Activated B cell treated with CpG ODN at 0.5 μM for 24 hours (primary cell): ENCODE data around the gene ATRNL1. TPM values are rescaled to one million over a fixed set of nuclear protein-coding genes. Genes with fewer than 3 reads are reported as not detected.

Source experiments
- ATAC-seq: fragments of 200-7000 bp; cut with Tn5 transposase; one replicate; pipeline ENCODE4 v1.10.0; 2021; ENCODE audit warnings: low read depth, mild to moderate bottlenecking, moderate library complexity
- CTCF ChIA-PET: fragments of 350-600 bp; sonication (Branson Sonifier 250); formaldehyde crosslinking; loops from one replicate; lab custom pipeline; 2021; ENCODE audit warnings: antibody characterized with exemption; lab: Charles Lee
- POLR2A ChIA-PET: fragments of 350-600 bp; sonication (Branson Sonifier 250); formaldehyde crosslinking; loops from one replicate; lab custom pipeline; 2021; ENCODE audit warnings: antibody characterized with exemption; lab: Charles Lee
- DNase-seq: peaks from one replicate; pipeline ENCODE4 v3.0.0; 2022
- H3K27ac Mint-ChIP-seq: one replicate; pipeline ENCODE4 v1.8.0; 2020; ENCODE audit warnings: mixed read lengths
- H3K27me3 Mint-ChIP-seq: one replicate; pipeline ENCODE4 v1.8.0; 2021; ENCODE audit warnings: mixed read lengths
- H3K36me3 Mint-ChIP-seq: one replicate; pipeline ENCODE4 v1.8.0; 2021; ENCODE audit warnings: low read depth, mixed read lengths
- H3K4me1 Mint-ChIP-seq: one replicate; pipeline ENCODE4 v1.8.0; 2021; ENCODE audit warnings: mixed read lengths
- H3K4me3 Mint-ChIP-seq: one replicate; pipeline ENCODE4 v1.8.0; 2020; ENCODE audit warnings: mild to moderate bottlenecking, mixed read lengths
- H3K9me3 Mint-ChIP-seq: one replicate; pipeline ENCODE4 v1.8.0; 2020; ENCODE audit warnings: mixed read lengths
- CTCF ChIP-seq: fragments of 200-600 bp; IDR thresholded peaks from one replicate; pipeline ENCODE4 v1.8.0; 2022; ENCODE audit warnings: antibody characterized with exemption, mild to moderate bottlenecking
- intact Hi-C: fragments of 100-400 bp; cut with micrococcal nuclease; formaldehyde crosslinking; loops from one replicate; pipeline ENCODE4 v1.15.1; 2024
- total RNA-seq: library from RNA; stranded (reverse); gene quantifications from 2 replicates; pipeline ENCODE4 v1.2.3, GENCODE V29; 2022

The ATRNL1 gene
- total RNA-seq, 1 donor from 2014 or later: 1.2 TPM

GRCh38 chr10:115950320-115950719, 857.2 kb downstream of the ATRNL1 start:
- DNase-seq: no peak
- Mint-ChIP-seq H3K27me3 (no peaks in the 10 kb centered on the region), H3K4me1 (no peaks in the 10 kb centered on the region), H3K36me3 (no peaks in the 10 kb centered on the region), H3K9me3 (no peaks in the 10 kb centered on the region), H3K4me3 (no peak overlapping the region), H3K27ac (no peak overlapping the region)
- TF ChIP-seq CTCF: no peak
- intact Hi-C loops: no loop called here
- ChIA-PET POLR2A (no interaction called here), CTCF (no interaction called here)
- ATAC-seq: no peak

- DNase-seq (no peak), ATAC-seq (no peak)
- H3K9me3 Mint-ChIP-seq: no peaks in the 10 kb centered on the region
- H3K27me3 Mint-ChIP-seq: no peaks in the 10 kb centered on the region
- CTCF ChIA-PET: no interaction called here
- intact Hi-C loops: no loop called here
- POLR2A ChIA-PET: no interaction called here
- H3K27ac Mint-ChIP-seq: no peak overlapping the region
- H3K4me3 Mint-ChIP-seq: no peak overlapping the region
- no peak for TF ChIP-seq CTCF
- H3K36me3 Mint-ChIP-seq: no peaks in the 10 kb centered on the region
- no peaks in the 10 kb centered on the region for H3K4me1 Mint-ChIP-seq
Observed at GRCh38 chr10:115951242-115951641, 858.1 kb downstream of the ATRNL1 start.

- no peaks in the 10 kb centered on the region for H3K4me1 Mint-ChIP-seq
- POLR2A ChIA-PET: no interaction called here
- no peak for DNase-seq
- no peak for ATAC-seq
- TF ChIP-seq CTCF: no peak
- H3K36me3 Mint-ChIP-seq: no peaks in the 10 kb centered on the region
- no peaks in the 10 kb centered on the region for H3K27me3 Mint-ChIP-seq
- no peak overlapping the region for H3K27ac Mint-ChIP-seq
- no peaks in the 10 kb centered on the region for H3K9me3 Mint-ChIP-seq
- intact Hi-C loops: no loop called here
- H3K4me3 Mint-ChIP-seq: no peak overlapping the region
- CTCF ChIA-PET: no interaction called here
Observed at GRCh38 chr10:115953281-115953680, 860.1 kb downstream of the ATRNL1 start.

GRCh38 chr10:115953968-115954367, 860.8 kb downstream of the ATRNL1 start:
- no peak for TF ChIP-seq CTCF
- no peaks in the 10 kb centered on the region for H3K27me3 Mint-ChIP-seq
- ChIA-PET CTCF (no interaction called here), POLR2A (no interaction called here)
- no peaks in the 10 kb centered on the region for H3K9me3 Mint-ChIP-seq
- no peaks in the 10 kb centered on the region for H3K4me1 Mint-ChIP-seq
- H3K4me3 Mint-ChIP-seq: no peak overlapping the region
- no peaks in the 10 kb centered on the region for H3K36me3 Mint-ChIP-seq
- ATAC-seq (no peak), DNase-seq (no peak)
- intact Hi-C loops: no loop called here
- no peak overlapping the region for H3K27ac Mint-ChIP-seq

GRCh38 chr10:115956225-115957011, 863.3 kb downstream of the ATRNL1 start:
- Mint-ChIP-seq H3K4me3 (no peak overlapping the region), H3K36me3 (no peaks in the 10 kb centered on the region), H3K9me3 (no peaks in the 10 kb centered on the region), H3K27me3 (no peaks in the 10 kb centered on the region), H3K4me1 (no peaks in the 10 kb centered on the region), H3K27ac (no peak overlapping the region)
- no peak for TF ChIP-seq CTCF
- ATAC-seq (no peak), DNase-seq (no peak)
- intact Hi-C loops: no loop called here
- ChIA-PET POLR2A (no interaction called here), CTCF (no interaction called here)
